ENCODE data around the gene LSS. TPM values are rescaled to one million over a fixed set of nuclear protein-coding genes. Genes with fewer than 3 reads are reported as not detected.

The LSS gene
- total RNA-seq, result 10 to 100 TPM; 59.9 to 82.2 (median 62.7) TPM
- 22.3 TPM for total RNA-seq (2013)

DNA sequence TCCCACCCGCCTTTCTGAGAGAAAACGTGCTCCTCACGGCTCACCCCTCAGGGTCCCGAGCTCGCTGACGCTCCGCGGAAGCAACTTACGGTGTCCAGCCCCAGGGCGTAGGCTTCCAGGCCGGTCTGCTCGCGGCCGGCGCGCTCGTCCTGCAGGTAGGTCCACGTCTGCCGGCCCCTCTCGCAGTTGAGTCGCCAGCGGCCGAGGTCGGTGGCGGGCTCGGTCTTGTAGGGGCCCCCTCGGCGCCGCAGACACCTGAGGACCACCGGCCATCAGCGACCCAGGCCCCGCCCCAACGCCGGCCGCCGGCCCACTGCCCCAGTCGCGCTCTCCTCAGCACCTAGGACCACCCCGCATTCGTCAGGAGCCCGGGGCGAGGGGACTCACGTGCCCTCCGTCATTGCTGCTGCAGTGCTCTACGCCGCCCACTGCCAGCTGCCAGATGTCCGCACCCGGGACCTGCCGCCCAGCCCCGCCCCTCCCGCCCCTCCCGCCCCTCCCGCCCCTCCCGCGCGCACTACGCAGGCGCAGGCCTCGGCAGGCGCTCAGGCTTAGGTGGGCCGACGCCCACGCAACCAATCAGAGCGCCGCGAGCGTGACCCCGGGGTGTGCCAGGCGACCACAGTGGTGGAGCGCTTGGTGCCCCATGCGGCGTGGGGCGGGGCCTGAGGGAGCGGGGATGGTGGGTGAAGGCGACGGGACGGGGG, at the start of gene LSS:
TSS of gene LSS (minus strand) at position 430 of the 707 bp plus-strand sequence. CDS start at position 401, 29 bp downstream.
- no peaks in the 10 kb centered on the region for H3K9me3 ChIP-seq (ENCODE audit: control insufficient read depth, insufficient read depth, low read length)
- under 1% methylated on average over 67 of the region's 77 CpGs for WGBS (ENCODE audit: insufficient coverage)
- Mint-ChIP-seq H3K27ac (peak within 1 kb of the TSS; percentile 78 to 88), H3K27me3 (ENCODE audit: low read depth in 2 of 2) (no peaks in the 10 kb centered on the region), H3K9me3 (no peaks in the 10 kb centered on the region), H3K4me3 (peak within 1 kb of the TSS; percentile 95), H3K4me1 (peaks cover 74 to 75% of the 10 kb centered on the region in 2 donors), H3K36me3 (no peaks in the 10 kb centered on the region)
- ATAC-seq, result peak; percentile 91 to 97 (median 95)
- H3K27me3 ChIP-seq (ENCODE audit: control insufficient read depth, insufficient read depth, low read length), result no peaks in the 10 kb centered on the region
- peaks cover 23% of the 10 kb centered on the region for H3K4me1 ChIP-seq (ENCODE audit: control insufficient read depth, insufficient read depth, low read length)
- TF ChIP-seq, protein P1, sequence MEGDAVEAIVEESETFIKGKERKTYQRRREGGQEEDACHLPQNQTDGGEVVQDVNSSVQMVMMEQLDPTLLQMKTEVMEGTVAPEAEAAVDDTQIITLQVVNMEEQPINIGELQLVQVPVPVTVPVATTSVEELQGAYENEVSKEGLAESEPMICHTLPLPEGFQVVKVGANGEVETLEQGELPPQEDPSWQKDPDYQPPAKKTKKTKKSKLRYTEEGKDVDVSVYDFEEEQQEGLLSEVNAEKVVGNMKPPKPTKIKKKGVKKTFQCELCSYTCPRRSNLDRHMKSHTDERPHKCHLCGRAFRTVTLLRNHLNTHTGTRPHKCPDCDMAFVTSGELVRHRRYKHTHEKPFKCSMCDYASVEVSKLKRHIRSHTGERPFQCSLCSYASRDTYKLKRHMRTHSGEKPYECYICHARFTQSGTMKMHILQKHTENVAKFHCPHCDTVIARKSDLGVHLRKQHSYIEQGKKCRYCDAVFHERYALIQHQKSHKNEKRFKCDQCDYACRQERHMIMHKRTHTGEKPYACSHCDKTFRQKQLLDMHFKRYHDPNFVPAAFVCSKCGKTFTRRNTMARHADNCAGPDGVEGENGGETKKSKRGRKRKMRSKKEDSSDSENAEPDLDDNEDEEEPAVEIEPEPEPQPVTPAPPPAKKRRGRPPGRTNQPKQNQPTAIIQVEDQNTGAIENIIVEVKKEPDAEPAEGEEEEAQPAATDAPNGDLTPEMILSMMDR (IDR thresholded peaks at IDR 0.05), result no peak
- peak; percentile 93 to 99 for DNase-seq
- no peaks in the 10 kb centered on the region for H3K36me3 ChIP-seq (ENCODE audit: control insufficient read depth, insufficient read depth, low read length)
- peak within 1 kb of the TSS; percentile 82 for H3K4me3 ChIP-seq (ENCODE audit: low read length)
- peak within 1 kb of the TSS; percentile 59 for H3K27ac ChIP-seq (ENCODE audit: low read length)
- intact Hi-C loops (cut with micrococcal nuclease), result loop anchor here (2.0 kb wide), 2 partner anchors 24 to 44 kb away; partner anchors contain the start of gene SPATC1L

DNA sequence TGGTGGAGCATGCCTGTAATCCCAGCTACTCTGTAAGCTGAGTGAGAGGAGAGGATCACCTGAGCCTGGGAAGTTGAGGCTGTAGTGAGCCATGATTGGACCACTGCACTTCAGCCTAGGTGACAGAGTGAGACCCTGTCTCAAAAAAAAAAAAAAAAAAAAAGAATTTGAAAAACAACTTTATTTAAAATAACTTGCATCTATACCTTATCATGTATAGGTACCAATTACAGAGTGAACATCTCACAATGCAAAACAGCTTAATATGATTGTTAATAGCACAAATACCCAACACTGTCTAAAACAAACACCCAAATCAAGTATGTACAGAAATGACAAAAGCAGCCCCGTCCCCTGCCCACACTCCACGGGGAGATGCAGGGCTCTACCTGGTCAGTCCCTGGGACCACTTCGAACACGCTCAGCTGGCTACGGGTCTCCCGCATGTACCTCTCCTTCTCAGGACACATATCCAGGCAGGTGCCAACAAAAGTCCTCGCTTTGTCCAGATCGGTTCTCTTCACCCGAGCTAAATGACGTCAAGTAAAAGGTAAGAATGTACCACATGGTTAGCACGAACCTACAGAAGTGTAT, 46.3 kb upstream of the LSS start:
- no peak overlapping the region for H3K4me3 ChIP-seq (ENCODE audit: low read length)
- intact Hi-C loops (cut with micrococcal nuclease), result no loop called here
- H3K36me3 Mint-ChIP-seq, result peaks cover 11% of the 10 kb centered on the region
- 96% methylated on average over 7 of the region's 11 CpGs for WGBS (ENCODE audit: insufficient coverage)
- no peaks in the 10 kb centered on the region for H3K4me1 ChIP-seq (ENCODE audit: control insufficient read depth, insufficient read depth, low read length)
- H3K9me3 Mint-ChIP-seq, result no peaks in the 10 kb centered on the region
- no peaks in the 10 kb centered on the region for H3K27me3 ChIP-seq (ENCODE audit: control insufficient read depth, insufficient read depth, low read length)
- H3K27ac Mint-ChIP-seq, result no peak overlapping the region
- H3K4me3 Mint-ChIP-seq, result no peak overlapping the region
- peaks cover 0 to 4% of the 10 kb centered on the region in 2 donors for H3K4me1 Mint-ChIP-seq
- H3K36me3 ChIP-seq (ENCODE audit: control insufficient read depth, insufficient read depth, low read length), result peaks cover 88% of the 10 kb centered on the region
- ATAC-seq, result no peak
- TF ChIP-seq, protein P1 (IDR thresholded peaks at IDR 0.05), result no peak
- H3K27ac ChIP-seq (ENCODE audit: low read length), result no peak overlapping the region
- no peaks in the 10 kb centered on the region for H3K9me3 ChIP-seq (ENCODE audit: control insufficient read depth, insufficient read depth, low read length)
- DNase-seq, result no peak
- H3K27me3 Mint-ChIP-seq (ENCODE audit: low read depth in 2 of 2), result no peaks in the 10 kb centered on the region

DNA sequence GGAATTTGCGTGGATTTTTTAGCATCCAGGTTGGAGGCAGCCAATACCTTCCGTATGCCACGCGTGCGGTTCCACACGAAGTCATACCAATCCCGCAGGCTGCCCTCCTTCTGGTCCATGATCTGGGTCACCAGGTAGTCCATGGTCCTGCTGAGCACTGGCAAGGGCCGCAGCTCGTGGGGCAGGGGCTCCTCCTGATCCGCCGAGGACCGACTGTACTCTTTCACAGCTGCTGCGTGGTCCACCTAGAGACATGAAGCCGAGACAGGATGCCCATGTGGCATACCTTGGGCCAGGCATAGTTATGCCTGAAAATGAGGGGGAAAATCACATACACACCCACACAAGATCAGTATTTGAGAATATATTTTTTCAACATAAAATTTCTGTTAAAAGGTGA, 44.8 kb upstream of the LSS start:
- Mint-ChIP-seq H3K4me3 (no peak overlapping the region), H3K27me3 (ENCODE audit: low read depth in 2 of 2) (no peaks in the 10 kb centered on the region), H3K27ac (peak overlapping the region in 1 of 2 donors; percentile 57), H3K4me1 (peaks cover 0 to 4% of the 10 kb centered on the region in 2 donors), H3K9me3 (no peaks in the 10 kb centered on the region), H3K36me3 (peaks cover 11% of the 10 kb centered on the region)
- no peak overlapping the region for H3K4me3 ChIP-seq (ENCODE audit: low read length)
- ATAC-seq, result no peak
- no peaks in the 10 kb centered on the region for H3K4me1 ChIP-seq (ENCODE audit: control insufficient read depth, insufficient read depth, low read length)
- WGBS (ENCODE audit: insufficient coverage), result 97% methylated on average over 12 of the region's 14 CpGs
- H3K27me3 ChIP-seq (ENCODE audit: control insufficient read depth, insufficient read depth, low read length), result no peaks in the 10 kb centered on the region
- intact Hi-C loops (cut with micrococcal nuclease), result no loop called here
- no peaks in the 10 kb centered on the region for H3K9me3 ChIP-seq (ENCODE audit: control insufficient read depth, insufficient read depth, low read length)
- no peak overlapping the region for H3K27ac ChIP-seq (ENCODE audit: low read length)
- TF ChIP-seq, protein P1 (IDR thresholded peaks at IDR 0.05), result no peak
- H3K36me3 ChIP-seq (ENCODE audit: control insufficient read depth, insufficient read depth, low read length), result peaks cover 85% of the 10 kb centered on the region
- no peak for DNase-seq

Measured in natural killer cell (primary cell).